Trophoblast cell (in vitro differentiated cells and primary cell): ENCODE measurements around the gene TBC1D7.

ENCODE experiments used
- DNase-seq, 2 donors: peaks; one replicate each; pipeline ENCODE4 v3.0.0-alpha.2; 2016
- H2AFZ ChIP-seq: 2 replicates; pipeline ENCODE4 v1.6.1; 2013; ENCODE audit warnings: low read length, moderate library complexity, mild to moderate bottlenecking; ENCODE audit not compliant: insufficient read depth, poor library complexity
- H2AK5ac ChIP-seq: 2 replicates; pipeline ENCODE4 v1.6.1; 2013; ENCODE audit warnings: mild to moderate bottlenecking, low read length
- H2BK120ac ChIP-seq: 2 replicates; pipeline ENCODE4 v1.6.1; 2013; ENCODE audit warnings: low read length, mild to moderate bottlenecking, moderate library complexity; ENCODE audit not compliant: insufficient read depth, poor library complexity
- H2BK12ac ChIP-seq: 2 replicates; pipeline ENCODE4 v1.6.1; 2013; ENCODE audit warnings: mild to moderate bottlenecking, low read length, moderate library complexity
- H2BK5ac ChIP-seq: 2 replicates; pipeline ENCODE4 v1.6.1; 2013; ENCODE audit warnings: low read length, low read depth, moderate library complexity, mild to moderate bottlenecking; ENCODE audit not compliant: poor library complexity
- H3K14ac ChIP-seq: 2 replicates; pipeline ENCODE4 v1.6.1; 2013; ENCODE audit warnings: mild to moderate bottlenecking, low read length
- H3K18ac ChIP-seq: 2 replicates; pipeline ENCODE4 v1.6.1; 2013; ENCODE audit warnings: mild to moderate bottlenecking, low read length
- H3K23ac ChIP-seq: 2 replicates; pipeline ENCODE4 v1.6.1; 2013; ENCODE audit warnings: low read length
- H3K27ac ChIP-seq: 2 replicates; pipeline ENCODE4 v1.5.1; 2013; ENCODE audit warnings: low read depth, mild to moderate bottlenecking, inconsistent platforms, low read length, moderate library complexity
- H3K27me3 ChIP-seq: 2 replicates; pipeline ENCODE4 v1.6.1; 2013; ENCODE audit warnings: inconsistent platforms, mild to moderate bottlenecking, low read length, moderate library complexity; ENCODE audit not compliant: insufficient read depth
- H3K36me3 ChIP-seq, 2 experiments: 1 replicate in 1 of 2; 2 replicates in 1 of 2; pipeline ENCODE4 v1.6.1; 2013; ENCODE audit warnings: low read length in 2 of 2, mild to moderate bottlenecking in 2 of 2, moderate library complexity in 1 of 2; ENCODE audit not compliant: insufficient read depth in 2 of 2, control insufficient read depth in 1 of 2
- H3K4ac ChIP-seq: 2 replicates; pipeline ENCODE4 v1.6.1; 2013; ENCODE audit warnings: low read depth, mild to moderate bottlenecking, low read length, moderate library complexity
- H3K4me1 ChIP-seq, 2 experiments: 1 replicate in 1 of 2; 2 replicates in 1 of 2; pipeline ENCODE4 v1.6.1; 2013; ENCODE audit warnings: low read length in 2 of 2, mild to moderate bottlenecking in 2 of 2, moderate library complexity in 1 of 2; ENCODE audit not compliant: insufficient read depth in 2 of 2, control insufficient read depth in 1 of 2
- H3K4me2 ChIP-seq: 2 replicates; pipeline ENCODE4 v1.6.1; 2013; ENCODE audit warnings: inconsistent platforms, mild to moderate bottlenecking, low read length, moderate library complexity
- H3K4me3 ChIP-seq: 2 replicates; pipeline ENCODE4 v1.5.1; 2013; ENCODE audit warnings: mild to moderate bottlenecking, low read depth, low read length, inconsistent platforms
- H3K79me1 ChIP-seq: one replicate; pipeline ENCODE4 v1.6.1; 2013; ENCODE audit warnings: low read length
- H3K79me2 ChIP-seq: 2 replicates; pipeline ENCODE4 v1.6.1; 2013; ENCODE audit warnings: low read length, mild to moderate bottlenecking; ENCODE audit not compliant: control insufficient read depth, insufficient read depth, poor library complexity
- H3K9ac ChIP-seq: 2 replicates; pipeline ENCODE4 v1.6.1; 2013; ENCODE audit warnings: mild to moderate bottlenecking, low read length
- H3K9me3 ChIP-seq: 2 replicates; pipeline ENCODE4 v1.6.1; 2013; ENCODE audit warnings: low read depth, mild to moderate bottlenecking, control low read depth, inconsistent platforms, low read length; ENCODE audit not compliant: insufficient read depth
- H4K12ac ChIP-seq: 2 replicates; pipeline ENCODE4 v1.6.1; 2013; ENCODE audit warnings: low read depth, mild to moderate bottlenecking, low read length, moderate library complexity
- H4K8ac ChIP-seq: 2 replicates; pipeline ENCODE4 v1.6.1; 2013; ENCODE audit warnings: low read depth, mild to moderate bottlenecking, low read length, moderate library complexity
- H4K91ac ChIP-seq: one replicate; pipeline ENCODE4 v1.6.1; 2013; ENCODE audit warnings: low read depth, mild to moderate bottlenecking, low read length, moderate library complexity
- WGBS: extraction: QIAGEN DNeasy Blood & Tissue Kit; methylation state at CpG from one replicate; pipeline ENCODE4 v1.1.7; 2013; ENCODE audit warnings: missing lambda C conversion rate; ENCODE audit not compliant: insufficient read length, insufficient coverage; ENCODE audit errors: extremely low coverage; 5-methylcytosine and 5-hydroxymethylcytosine counted together

TBC1D7 gene

GRCh38 chr6:13351271-13351670 is 22.9 kb upstream of the TBC1D7 start:
- Histone ChIP-seq H2AK5ac (no peak overlapping the region), H3K23ac (no peak overlapping the region), H3K27me3 (no peaks in the 10 kb centered on the region), H3K27ac (peak overlapping the region; percentile 64), H2BK5ac (peak overlapping the region; percentile 3), H3K4ac (no peak overlapping the region), H2BK12ac (peak overlapping the region; percentile 17), H3K79me2 (no peaks in the 10 kb centered on the region), H4K91ac (no peak overlapping the region), H4K12ac (no peak overlapping the region), H3K4me1 (peaks cover 25 to 29% of the 10 kb centered on the region in 2 experiments), H3K79me1 (peaks cover 12% of the 10 kb centered on the region), H3K36me3 (no peaks in the 10 kb centered on the region), H3K18ac (no peak overlapping the region), H3K4me3 (no peak overlapping the region), H4K8ac (no peak overlapping the region), H2BK120ac (no peak overlapping the region), H3K14ac (no peak overlapping the region), H3K4me2 (peak overlapping the region; percentile 27), H3K9ac (no peak overlapping the region), H2AFZ (peak overlapping the region; percentile 45), H3K9me3 (no peaks in the 10 kb centered on the region)
- no peak for DNase-seq
- no CpG with 5 or more reads among the region's 12 CpGs for WGBS

- H3K4me1 ChIP-seq: peaks cover 20 to 21% of the 10 kb centered on the region in 2 experiments
- no peak overlapping the region for H2AFZ ChIP-seq
- peak overlapping the region; percentile 58 for H4K8ac ChIP-seq
- no peak overlapping the region for H3K4ac ChIP-seq
- H3K36me3 ChIP-seq: no peaks in the 10 kb centered on the region
- H2AK5ac ChIP-seq: peak overlapping the region; percentile 86
- H3K27ac ChIP-seq: peak overlapping the region; percentile 15
- DNase-seq: peak in 1 of 2 donors; percentile 42
- no peaks in the 10 kb centered on the region for H3K79me2 ChIP-seq
- H3K79me1 ChIP-seq: peaks cover 9% of the 10 kb centered on the region
- H3K4me2 ChIP-seq: no peak overlapping the region
- peak overlapping the region; percentile 58 for H4K91ac ChIP-seq
- no CpG with 5 or more reads among the region's 8 CpGs for WGBS
- H3K18ac ChIP-seq: peak overlapping the region; percentile 23
- H3K4me3 ChIP-seq: no peak overlapping the region
- no peak overlapping the region for H4K12ac ChIP-seq
- H3K9me3 ChIP-seq: no peaks in the 10 kb centered on the region
- peak overlapping the region; percentile 57 for H3K14ac ChIP-seq
- peak overlapping the region; percentile 8 for H2BK12ac ChIP-seq
- H3K27me3 ChIP-seq: no peaks in the 10 kb centered on the region
- H3K23ac ChIP-seq: no peak overlapping the region
- H3K9ac ChIP-seq: no peak overlapping the region
- H2BK5ac ChIP-seq: no peak overlapping the region
- no peak overlapping the region for H2BK120ac ChIP-seq
These were observed 21.6 kb upstream of the TBC1D7 start for GRCh38 chr6:13349811-13350506.

GRCh38 chr6:13348334-13349113 is 20.2 kb upstream of the TBC1D7 start:
- H3K27ac ChIP-seq: no peak overlapping the region
- no peak overlapping the region for H3K4me2 ChIP-seq
- no peaks in the 10 kb centered on the region for H3K27me3 ChIP-seq
- no peak overlapping the region for H3K23ac ChIP-seq
- no peak overlapping the region for H2BK5ac ChIP-seq
- no peaks in the 10 kb centered on the region for H3K79me2 ChIP-seq
- no peak overlapping the region for H2AK5ac ChIP-seq
- no peak overlapping the region for H4K8ac ChIP-seq
- H3K4me3 ChIP-seq: no peak overlapping the region
- no peak overlapping the region for H3K9ac ChIP-seq
- H3K36me3 ChIP-seq: no peaks in the 10 kb centered on the region
- H4K91ac ChIP-seq: no peak overlapping the region
- peaks cover 6% of the 10 kb centered on the region for H3K79me1 ChIP-seq
- H4K12ac ChIP-seq: no peak overlapping the region
- no peak for DNase-seq
- no peaks in the 10 kb centered on the region for H3K9me3 ChIP-seq
- H2BK120ac ChIP-seq: no peak overlapping the region
- H2BK12ac ChIP-seq: no peak overlapping the region
- no peak overlapping the region for H3K18ac ChIP-seq
- H3K4ac ChIP-seq: no peak overlapping the region
- peaks cover 15% of the 10 kb centered on the region in 2 experiments for H3K4me1 ChIP-seq
- H2AFZ ChIP-seq: no peak overlapping the region
- H3K14ac ChIP-seq: no peak overlapping the region
- WGBS: no CpG with 5 or more reads among the region's 8 CpGs

- peak in 1 of 2 donors; percentile 43 for DNase-seq
- H3K4me2 ChIP-seq: no peak overlapping the region
- no peak overlapping the region for H3K14ac ChIP-seq
- H3K9ac ChIP-seq: no peak overlapping the region
- H2AFZ ChIP-seq: no peak overlapping the region
- H3K4me3 ChIP-seq: no peak overlapping the region
- no peak overlapping the region for H3K27ac ChIP-seq
- no peak overlapping the region for H4K91ac ChIP-seq
- no peak overlapping the region for H2BK5ac ChIP-seq
- H4K8ac ChIP-seq: no peak overlapping the region
- no peak overlapping the region for H3K18ac ChIP-seq
- no peaks in the 10 kb centered on the region for H3K27me3 ChIP-seq
- H3K4me1 ChIP-seq: peaks cover 11 to 12% of the 10 kb centered on the region in 2 experiments
- H2BK120ac ChIP-seq: no peak overlapping the region
- H3K9me3 ChIP-seq: peaks cover 4% of the 10 kb centered on the region
- peaks cover 3% of the 10 kb centered on the region for H3K79me1 ChIP-seq
- H3K4ac ChIP-seq: no peak overlapping the region
- H4K12ac ChIP-seq: no peak overlapping the region
- no peak overlapping the region for H2AK5ac ChIP-seq
- no peaks in the 10 kb centered on the region for H3K36me3 ChIP-seq
- H3K23ac ChIP-seq: no peak overlapping the region
- no peaks in the 10 kb centered on the region for H3K79me2 ChIP-seq
- WGBS: no CpG with 5 or more reads among the region's 5 CpGs
- H2BK12ac ChIP-seq: no peak overlapping the region
These were observed 17.9 kb upstream of the TBC1D7 start for GRCh38 chr6:13346245-13346644.
